Adipocyte (in vitro differentiated cells): ENCODE data around the gene ALS2.
A peak's percentile ranks its signal among the peaks of the same experiment; 100 is the strongest.

ENCODE experiments used
- DNase-seq: peaks from one replicate; pipeline ENCODE4 v3.0.0-alpha.2; 2015; ENCODE audit warnings: low read depth
- H3K27me3 ChIP-seq: replicated peaks from 2 replicates; pipeline ENCODE4 v1.7.0; 2013; ENCODE audit warnings: mild to moderate bottlenecking, low read length, moderate library complexity; ENCODE audit not compliant: control insufficient read depth, insufficient read depth
- H3K36me3 ChIP-seq: 2 replicates; pipeline ENCODE4 v1.7.0; 2013; ENCODE audit warnings: low read length, mild to moderate bottlenecking, moderate library complexity; ENCODE audit not compliant: control insufficient read depth, insufficient read depth, severe bottlenecking
- H3K4me1 ChIP-seq: 2 replicates; pipeline ENCODE4 v1.7.0; 2013; ENCODE audit warnings: mild to moderate bottlenecking, low read length, moderate library complexity; ENCODE audit not compliant: control insufficient read depth, insufficient read depth
- H3K4me3 ChIP-seq: 2 replicates; pipeline ENCODE4 v1.7.0; 2013; ENCODE audit warnings: mild to moderate bottlenecking, low read length, moderate library complexity
- H3K9ac ChIP-seq: 2 replicates; pipeline ENCODE4 v1.7.0; 2013; ENCODE audit warnings: mild to moderate bottlenecking, low read length, moderate library complexity
- H3K9me3 ChIP-seq: 2 replicates; pipeline ENCODE4 v1.7.0; 2013; ENCODE audit warnings: mild to moderate bottlenecking, low read length, moderate library complexity; ENCODE audit not compliant: control insufficient read depth

Gene ALS2

DNA sequence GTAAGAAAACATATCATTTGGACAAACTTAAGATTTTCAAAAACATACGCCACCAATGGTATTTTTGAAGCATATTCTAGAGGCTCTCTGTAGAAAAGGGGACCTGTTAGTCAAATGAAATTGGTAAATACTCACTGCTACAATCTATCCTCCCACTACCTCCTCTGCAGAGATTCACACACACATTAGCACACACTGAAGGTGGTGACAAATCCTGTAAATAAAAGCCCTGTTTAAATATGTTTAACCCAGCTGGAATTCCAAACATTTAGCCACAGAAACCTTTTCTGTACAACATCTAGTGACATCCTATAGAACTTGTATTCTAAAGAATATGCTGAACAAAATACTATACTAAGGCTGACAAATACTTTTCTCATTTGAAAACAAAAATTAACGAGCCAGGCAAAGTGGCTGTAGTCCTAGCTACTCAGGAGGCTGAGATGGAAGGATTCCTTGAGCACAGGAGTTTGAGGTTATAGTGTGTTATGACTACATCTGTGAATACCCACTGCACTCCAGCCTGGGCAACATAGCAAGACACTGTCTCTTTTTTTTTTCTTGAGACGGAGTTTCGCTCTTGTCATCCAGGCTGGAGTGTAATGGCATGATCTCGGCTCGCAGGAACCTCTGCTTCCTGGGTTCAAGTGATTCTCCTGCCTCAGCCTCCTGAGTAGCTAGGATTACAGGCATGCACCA is 25.9 kb downstream of the ALS2 start:
- DNase-seq = no peak
- Histone ChIP-seq H3K9me3 (no peaks in the 10 kb centered on the region), H3K36me3 (peaks cover 42% of the 10 kb centered on the region), H3K9ac (no peak overlapping the region), H3K4me1 (peaks cover 13% of the 10 kb centered on the region), H3K27me3 (no peaks in the 10 kb centered on the region), H3K4me3 (no peak overlapping the region)

DNA sequence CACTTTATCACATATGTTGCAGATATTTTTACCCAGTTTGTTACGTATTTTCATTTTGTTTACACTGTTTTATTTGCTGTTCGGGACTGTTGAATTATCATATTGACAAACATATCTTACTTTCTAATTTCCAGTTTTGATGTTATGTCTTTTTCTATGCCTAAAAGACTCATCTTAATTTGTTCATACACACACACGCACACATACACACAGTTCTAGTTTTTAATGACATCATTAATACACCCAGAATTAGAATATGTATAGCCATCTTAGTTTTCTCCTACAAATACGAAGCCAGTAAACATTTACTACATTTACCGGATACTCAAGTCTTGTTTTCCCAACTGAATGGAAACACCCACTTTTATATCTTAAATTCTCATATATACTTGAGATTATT is 29.2 kb downstream of the ALS2 start:
- Histone ChIP-seq H3K27me3 (no peaks in the 10 kb centered on the region), H3K9me3 (no peaks in the 10 kb centered on the region), H3K4me1 (peaks cover 6% of the 10 kb centered on the region), H3K4me3 (no peak overlapping the region), H3K36me3 (peaks cover 44% of the 10 kb centered on the region), H3K9ac (no peak overlapping the region)
- no peak for DNase-seq

DNA sequence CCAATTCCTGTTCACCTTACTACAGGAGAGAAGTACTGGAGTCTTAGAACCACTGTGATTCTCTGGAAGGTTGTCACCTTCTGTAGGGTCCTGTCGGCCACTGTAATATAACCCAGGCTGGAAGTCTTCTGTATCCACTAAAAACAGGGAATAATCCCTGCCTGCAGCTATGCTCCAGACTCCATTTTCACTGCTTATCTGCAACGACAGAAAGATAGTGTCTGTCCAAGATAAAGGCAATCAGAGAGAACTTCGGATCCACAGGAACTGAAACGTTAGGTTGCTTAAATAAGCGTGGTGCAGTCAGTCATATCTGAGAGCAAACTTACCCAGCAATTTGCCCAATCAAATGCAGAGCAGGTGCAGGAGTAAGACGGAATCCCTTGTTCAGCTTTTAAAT is 34.2 kb downstream of the ALS2 start:
- peaks cover 6% of the 10 kb centered on the region for H3K4me1 ChIP-seq
- H3K36me3 ChIP-seq = peaks cover 63% of the 10 kb centered on the region
- no peaks in the 10 kb centered on the region for H3K9me3 ChIP-seq
- no peak overlapping the region for H3K4me3 ChIP-seq
- H3K27me3 ChIP-seq = no peaks in the 10 kb centered on the region
- no peak for DNase-seq
- no peak overlapping the region for H3K9ac ChIP-seq

DNA sequence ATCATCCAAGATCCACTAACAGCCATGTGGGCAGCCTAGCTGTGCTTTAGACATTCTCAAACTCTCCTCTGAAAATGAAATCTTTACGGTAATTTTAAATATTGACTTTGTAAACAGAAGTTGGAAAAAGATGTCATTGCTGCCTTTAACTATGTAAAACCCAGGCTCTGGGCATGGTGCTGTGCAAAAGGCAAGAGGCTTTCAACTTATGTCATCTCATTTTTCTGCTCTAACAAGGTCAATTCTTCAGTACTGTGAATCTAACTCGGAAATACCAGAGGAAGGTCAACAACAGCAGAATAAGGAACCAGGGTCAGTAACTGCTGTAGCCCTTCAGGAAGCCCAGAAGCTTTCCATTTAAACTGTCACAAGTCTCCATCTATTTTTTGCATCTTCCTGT is 45.2 kb downstream of the ALS2 start:
- H3K36me3 ChIP-seq = peaks cover 74% of the 10 kb centered on the region
- no peaks in the 10 kb centered on the region for H3K4me1 ChIP-seq
- H3K9me3 ChIP-seq = peaks cover 22% of the 10 kb centered on the region

DNA sequence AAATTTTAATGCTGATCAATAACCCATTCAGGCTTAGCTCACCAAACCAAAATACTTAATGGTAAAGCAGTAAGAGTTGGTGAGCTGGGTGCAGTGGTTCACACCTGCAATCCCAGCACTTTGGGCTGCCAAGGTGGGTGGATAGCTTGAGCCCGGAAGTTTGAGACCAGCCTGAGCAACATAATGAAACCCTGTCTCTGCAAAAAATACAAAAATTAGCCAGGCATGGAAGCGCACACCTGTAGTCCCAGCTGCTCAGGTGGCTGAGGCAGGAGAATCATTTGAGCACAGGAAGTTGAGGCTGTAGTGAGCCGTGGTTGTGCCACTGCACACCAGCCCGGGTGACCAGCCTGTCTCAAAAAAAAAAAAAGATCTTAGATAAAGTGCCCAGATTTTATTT is 46.6 kb downstream of the ALS2 start:
- Histone ChIP-seq H3K4me1 (no peaks in the 10 kb centered on the region), H3K9me3 (peaks cover 22% of the 10 kb centered on the region), H3K9ac (no peak overlapping the region), H3K36me3 (peaks cover 78% of the 10 kb centered on the region), H3K4me3 (no peak overlapping the region), H3K27me3 (no peaks in the 10 kb centered on the region)
- no peak for DNase-seq

More for the DNA sequence above, 45.2 kb downstream of the ALS2 start:
- no peaks in the 10 kb centered on the region for H3K27me3 ChIP-seq
- no peak overlapping the region for H3K9ac ChIP-seq
- DNase-seq = no peak
- H3K4me3 ChIP-seq = no peak overlapping the region

DNA sequence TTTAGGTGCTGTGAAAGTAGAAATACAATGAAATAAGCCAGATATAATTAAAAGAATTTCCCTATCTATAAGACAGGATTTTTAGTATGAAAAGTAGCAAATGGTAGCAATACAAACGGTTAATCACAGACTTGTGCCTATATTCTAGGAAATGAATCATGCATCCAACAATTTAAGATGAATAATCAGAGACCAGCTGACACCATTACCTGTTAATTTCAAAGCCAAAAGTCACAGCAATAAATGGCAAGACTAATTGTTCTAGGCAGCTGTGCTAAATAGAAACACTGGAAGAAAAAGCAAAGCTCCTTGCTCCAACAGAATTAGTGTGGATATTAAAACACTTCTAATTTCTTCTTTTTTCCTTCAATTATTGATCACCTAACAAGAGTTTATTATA is 47.2 kb downstream of the ALS2 start:
- Histone ChIP-seq H3K9me3 (peaks cover 22% of the 10 kb centered on the region), H3K4me1 (no peaks in the 10 kb centered on the region), H3K27me3 (no peaks in the 10 kb centered on the region), H3K9ac (no peak overlapping the region), H3K4me3 (no peak overlapping the region), H3K36me3 (peaks cover 79% of the 10 kb centered on the region)
- DNase-seq = no peak

DNA sequence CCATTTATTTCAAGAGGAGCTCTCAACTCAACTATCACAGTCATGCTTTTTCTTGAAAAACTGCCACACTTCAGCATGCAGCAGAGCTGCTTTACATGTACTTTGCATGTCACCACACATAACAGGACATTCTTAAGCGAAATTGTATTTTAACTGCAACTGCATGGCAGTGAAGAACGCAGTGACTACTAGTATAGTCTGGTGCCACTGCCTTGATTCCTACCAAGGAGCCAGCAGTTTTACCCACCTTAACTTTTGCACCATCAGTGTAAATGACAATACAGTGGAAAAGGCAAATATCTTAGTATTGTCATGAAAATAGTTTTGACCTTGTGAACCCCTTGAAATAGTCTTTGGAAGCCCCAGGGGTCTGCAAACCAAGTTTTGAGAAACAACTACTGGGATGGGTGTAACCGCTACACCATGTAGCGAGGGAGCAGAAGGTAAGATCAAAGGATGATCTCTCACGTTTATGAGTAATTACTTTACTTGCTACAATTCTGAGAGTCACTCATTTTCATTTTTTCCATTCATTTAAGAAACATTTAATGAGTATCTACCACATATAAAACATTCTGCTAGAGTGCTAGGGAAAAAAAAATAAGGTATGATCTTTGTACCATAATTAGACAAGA is 50.0 kb downstream of the ALS2 start:
- H3K9ac ChIP-seq = no peak overlapping the region
- peaks cover 79% of the 10 kb centered on the region for H3K36me3 ChIP-seq
- DNase-seq = no peak
- no peaks in the 10 kb centered on the region for H3K4me1 ChIP-seq
- H3K27me3 ChIP-seq = no peaks in the 10 kb centered on the region
- peaks cover 5% of the 10 kb centered on the region for H3K9me3 ChIP-seq
- no peak overlapping the region for H3K4me3 ChIP-seq

DNA sequence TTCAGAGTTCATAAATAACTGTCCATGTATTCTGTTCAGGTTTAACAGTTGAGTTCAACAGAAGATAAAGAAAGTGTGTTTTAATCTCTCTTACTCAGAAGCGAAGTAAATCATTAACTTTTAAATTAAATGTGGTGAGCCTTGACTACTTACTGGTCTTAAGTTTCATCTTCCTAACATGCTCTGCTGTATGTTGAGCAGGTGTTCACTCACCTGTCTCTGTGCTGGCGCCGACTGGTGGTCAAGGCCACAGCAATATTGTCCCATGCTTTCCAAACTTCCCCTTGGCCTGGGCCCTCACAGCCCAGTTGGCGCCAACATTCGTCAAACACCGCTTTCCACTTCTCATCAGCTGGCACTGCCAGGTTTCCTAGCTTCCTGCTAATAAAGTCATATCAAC is 65.3 kb downstream of the ALS2 start:
- no peak for DNase-seq
- H3K36me3 ChIP-seq = peaks cover 82% of the 10 kb centered on the region
- no peak overlapping the region for H3K4me3 ChIP-seq
- H3K9me3 ChIP-seq = peaks cover 7% of the 10 kb centered on the region
- H3K27me3 ChIP-seq = no peaks in the 10 kb centered on the region
- no peaks in the 10 kb centered on the region for H3K4me1 ChIP-seq
- H3K9ac ChIP-seq = no peak overlapping the region

DNA sequence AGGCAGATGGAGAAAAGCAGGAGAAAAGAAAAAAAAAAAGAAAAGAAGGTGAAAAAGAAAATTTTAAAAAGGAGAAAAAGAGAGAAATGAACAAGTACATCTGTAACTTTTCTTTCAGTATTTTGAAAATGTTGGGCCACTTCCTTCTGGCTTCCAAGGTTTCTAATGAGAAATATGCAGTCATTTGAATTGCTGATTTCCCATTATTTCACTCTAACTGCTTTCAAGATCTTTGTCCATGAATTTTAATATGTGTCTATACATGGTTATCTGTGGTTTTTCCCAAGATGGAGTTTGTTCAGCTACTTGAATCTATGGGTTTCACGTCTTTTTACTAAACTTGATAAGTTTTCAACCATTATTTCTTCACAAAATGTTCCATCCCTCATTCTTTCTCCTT is 68.0 kb downstream of the ALS2 start:
- no peaks in the 10 kb centered on the region for H3K4me1 ChIP-seq
- H3K36me3 ChIP-seq = peaks cover 86% of the 10 kb centered on the region
- DNase-seq = no peak
- H3K27me3 ChIP-seq = no peaks in the 10 kb centered on the region
- H3K9me3 ChIP-seq = no peaks in the 10 kb centered on the region
- H3K4me3 ChIP-seq = no peak overlapping the region
- no peak overlapping the region for H3K9ac ChIP-seq

DNA sequence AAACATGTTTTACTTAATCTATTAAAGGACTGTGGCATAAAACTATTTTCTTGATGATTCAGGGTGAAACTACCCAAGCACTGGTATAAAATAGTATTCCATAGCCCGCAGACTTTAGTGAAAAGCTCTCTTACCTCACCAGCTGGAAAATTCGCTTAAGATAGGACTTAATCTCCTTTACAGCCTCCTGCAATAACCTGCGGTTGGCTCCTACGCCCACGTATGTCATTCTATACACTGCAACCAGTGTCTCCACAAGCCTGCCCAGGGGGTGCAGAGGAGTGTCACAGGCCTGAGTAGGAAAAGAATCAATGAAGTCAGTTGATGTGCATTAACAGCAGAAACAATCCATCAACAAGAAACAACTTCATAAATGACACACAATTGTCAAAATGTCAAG is 71.0 kb downstream of the ALS2 start:
- Histone ChIP-seq H3K4me3 (no peak overlapping the region), H3K4me1 (no peaks in the 10 kb centered on the region), H3K27me3 (no peaks in the 10 kb centered on the region), H3K9me3 (no peaks in the 10 kb centered on the region), H3K36me3 (peaks cover 79% of the 10 kb centered on the region), H3K9ac (no peak overlapping the region)
- DNase-seq = no peak

DNA sequence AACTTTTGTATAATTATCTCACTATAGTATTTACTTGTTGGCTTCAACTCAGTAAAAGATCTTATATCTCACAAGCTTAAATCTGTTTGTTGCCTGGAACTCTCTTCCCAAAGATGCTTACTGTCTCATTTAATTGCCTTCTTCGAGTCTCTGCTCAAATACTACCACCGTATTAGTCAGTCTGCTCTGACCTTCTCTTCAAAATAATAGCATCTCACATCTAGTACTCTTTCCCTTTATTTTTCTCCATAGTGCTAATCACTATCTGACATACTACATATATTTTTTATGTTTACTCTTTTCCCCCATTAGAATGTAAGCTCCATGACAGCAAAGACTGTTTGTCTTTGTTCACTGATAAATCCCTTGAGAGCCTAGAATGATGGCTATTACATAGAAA is 71.7 kb downstream of the ALS2 start:
- Histone ChIP-seq H3K4me3 (no peak overlapping the region), H3K9me3 (no peaks in the 10 kb centered on the region), H3K27me3 (no peaks in the 10 kb centered on the region), H3K36me3 (peaks cover 79% of the 10 kb centered on the region), H3K4me1 (no peaks in the 10 kb centered on the region), H3K9ac (no peak overlapping the region)
- DNase-seq = no peak

DNA sequence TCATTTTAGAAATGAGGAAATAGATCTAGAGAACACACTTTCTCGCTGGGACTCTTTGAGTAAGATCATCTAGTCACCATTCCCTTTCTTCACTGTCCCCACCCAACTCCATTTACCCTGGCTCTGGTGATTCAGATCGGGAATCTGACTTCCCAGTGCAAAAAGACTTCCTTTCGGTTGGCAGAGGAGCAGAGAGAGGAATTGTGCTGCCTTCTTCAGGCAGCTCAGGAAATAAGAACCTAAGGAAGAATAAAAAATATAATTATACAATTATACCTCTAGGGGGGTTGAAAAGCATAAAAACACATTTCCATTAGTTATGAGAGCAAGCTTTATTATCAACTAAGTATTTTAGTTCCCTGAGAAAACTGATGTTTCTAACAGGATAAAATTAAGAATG is 73.0 kb downstream of the ALS2 start:
- no peak overlapping the region for H3K9ac ChIP-seq
- H3K4me1 ChIP-seq = no peaks in the 10 kb centered on the region
- peaks cover 79% of the 10 kb centered on the region for H3K36me3 ChIP-seq
- H3K27me3 ChIP-seq = no peaks in the 10 kb centered on the region
- H3K9me3 ChIP-seq = no peaks in the 10 kb centered on the region
- DNase-seq = peak; percentile 44
- H3K4me3 ChIP-seq = no peak overlapping the region
